GM12874 (cell line): ENCODE results near the gene PPCDC.

Experiments
- TF ChIP-seq, protein P1 (sequence below): IDR thresholded peaks from 2 replicates; pipeline ENCODE4 v1.5.1; 2011; ENCODE audit warnings: low read depth, mild to moderate bottlenecking, control low read depth, low read length, moderate library complexity; ENCODE audit not compliant: insufficient read depth

The PPCDC gene

DNA sequence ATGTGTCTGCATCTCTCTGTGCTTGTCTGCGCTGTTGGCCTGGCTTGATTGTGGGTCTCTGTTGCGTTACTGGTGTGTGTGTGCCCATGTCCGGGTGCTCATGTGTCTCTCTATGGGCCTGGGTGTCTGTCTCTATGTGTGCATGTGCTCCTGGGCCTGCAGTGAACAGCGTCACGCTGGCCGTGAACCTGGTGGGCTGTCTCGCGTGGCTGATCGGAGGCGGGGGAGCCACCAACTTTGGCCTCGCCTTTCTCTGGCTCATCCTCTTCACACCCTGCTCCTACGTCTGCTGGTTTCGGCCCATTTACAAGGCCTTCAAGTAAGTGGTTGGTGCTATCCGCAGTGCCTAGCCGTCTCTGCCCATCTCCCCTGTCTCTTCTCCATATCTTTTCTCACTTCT lies 7.0 kb upstream of the PPCDC start:
- TF ChIP-seq, protein P1, sequence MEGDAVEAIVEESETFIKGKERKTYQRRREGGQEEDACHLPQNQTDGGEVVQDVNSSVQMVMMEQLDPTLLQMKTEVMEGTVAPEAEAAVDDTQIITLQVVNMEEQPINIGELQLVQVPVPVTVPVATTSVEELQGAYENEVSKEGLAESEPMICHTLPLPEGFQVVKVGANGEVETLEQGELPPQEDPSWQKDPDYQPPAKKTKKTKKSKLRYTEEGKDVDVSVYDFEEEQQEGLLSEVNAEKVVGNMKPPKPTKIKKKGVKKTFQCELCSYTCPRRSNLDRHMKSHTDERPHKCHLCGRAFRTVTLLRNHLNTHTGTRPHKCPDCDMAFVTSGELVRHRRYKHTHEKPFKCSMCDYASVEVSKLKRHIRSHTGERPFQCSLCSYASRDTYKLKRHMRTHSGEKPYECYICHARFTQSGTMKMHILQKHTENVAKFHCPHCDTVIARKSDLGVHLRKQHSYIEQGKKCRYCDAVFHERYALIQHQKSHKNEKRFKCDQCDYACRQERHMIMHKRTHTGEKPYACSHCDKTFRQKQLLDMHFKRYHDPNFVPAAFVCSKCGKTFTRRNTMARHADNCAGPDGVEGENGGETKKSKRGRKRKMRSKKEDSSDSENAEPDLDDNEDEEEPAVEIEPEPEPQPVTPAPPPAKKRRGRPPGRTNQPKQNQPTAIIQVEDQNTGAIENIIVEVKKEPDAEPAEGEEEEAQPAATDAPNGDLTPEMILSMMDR: no peak

DNA sequence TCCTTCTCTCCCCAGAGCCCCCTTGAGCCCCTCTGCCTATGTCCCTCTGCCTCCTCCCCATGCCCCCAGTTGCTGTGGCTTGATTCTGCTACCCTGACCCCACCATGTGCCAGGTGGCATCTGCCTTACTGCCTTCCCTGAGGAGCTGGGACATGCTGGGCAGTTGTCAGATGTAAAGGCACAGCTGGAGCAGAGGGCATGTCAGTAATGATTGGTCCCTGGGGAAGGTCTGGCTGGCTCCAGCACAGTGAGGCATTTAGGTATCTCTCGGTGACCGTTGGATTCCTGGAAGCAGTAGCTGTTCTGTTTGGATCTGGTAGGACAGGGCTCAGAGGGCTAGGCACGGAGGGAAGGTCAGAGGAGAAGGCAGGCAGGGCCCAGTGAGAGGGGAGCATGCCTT lies 3.5 kb upstream of the PPCDC start:
- TF ChIP-seq, protein P1: no peak

DNA sequence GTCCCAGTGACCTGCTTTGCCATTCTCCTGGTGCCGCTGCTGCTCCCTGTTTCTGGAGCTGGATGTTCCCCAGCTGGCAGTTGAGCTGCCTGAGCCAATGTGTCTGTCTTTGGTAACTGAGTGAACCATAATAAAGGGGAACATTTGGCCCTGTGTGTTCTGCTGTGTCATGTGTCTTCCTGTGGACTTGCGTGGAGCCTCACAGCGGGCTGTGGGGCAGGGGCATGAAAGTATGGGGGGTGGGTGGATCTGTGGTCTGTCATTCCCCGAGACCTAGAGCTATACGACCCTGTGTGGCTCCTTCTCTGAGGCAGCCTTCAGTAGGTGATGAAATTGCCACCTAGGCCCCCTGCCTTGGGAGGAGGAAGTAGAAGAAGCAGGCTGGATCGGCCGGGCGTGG lies 2.0 kb upstream of the PPCDC start:
- TF ChIP-seq, protein P1: no peak

DNA sequence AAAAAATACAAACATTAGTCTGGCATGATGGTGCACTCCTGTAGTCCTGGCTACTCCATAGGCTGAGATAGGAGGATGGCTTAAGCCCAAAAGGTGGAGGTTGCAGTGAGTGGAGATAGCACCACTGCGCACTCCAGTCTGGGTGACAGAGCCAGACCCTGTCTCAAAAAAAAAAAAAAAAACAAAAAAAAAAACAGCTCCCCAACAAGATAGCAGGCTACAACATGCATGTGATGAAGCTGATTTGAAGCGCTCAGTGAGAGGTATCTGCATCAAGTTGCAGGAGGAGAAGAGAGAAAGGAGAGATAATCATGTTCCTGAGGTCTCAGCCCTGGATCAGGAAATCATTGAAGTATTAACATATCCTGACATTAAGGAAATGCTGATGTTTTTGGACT lies 608 bp upstream of the PPCDC start:
- TF ChIP-seq, protein P1: no peak

DNA sequence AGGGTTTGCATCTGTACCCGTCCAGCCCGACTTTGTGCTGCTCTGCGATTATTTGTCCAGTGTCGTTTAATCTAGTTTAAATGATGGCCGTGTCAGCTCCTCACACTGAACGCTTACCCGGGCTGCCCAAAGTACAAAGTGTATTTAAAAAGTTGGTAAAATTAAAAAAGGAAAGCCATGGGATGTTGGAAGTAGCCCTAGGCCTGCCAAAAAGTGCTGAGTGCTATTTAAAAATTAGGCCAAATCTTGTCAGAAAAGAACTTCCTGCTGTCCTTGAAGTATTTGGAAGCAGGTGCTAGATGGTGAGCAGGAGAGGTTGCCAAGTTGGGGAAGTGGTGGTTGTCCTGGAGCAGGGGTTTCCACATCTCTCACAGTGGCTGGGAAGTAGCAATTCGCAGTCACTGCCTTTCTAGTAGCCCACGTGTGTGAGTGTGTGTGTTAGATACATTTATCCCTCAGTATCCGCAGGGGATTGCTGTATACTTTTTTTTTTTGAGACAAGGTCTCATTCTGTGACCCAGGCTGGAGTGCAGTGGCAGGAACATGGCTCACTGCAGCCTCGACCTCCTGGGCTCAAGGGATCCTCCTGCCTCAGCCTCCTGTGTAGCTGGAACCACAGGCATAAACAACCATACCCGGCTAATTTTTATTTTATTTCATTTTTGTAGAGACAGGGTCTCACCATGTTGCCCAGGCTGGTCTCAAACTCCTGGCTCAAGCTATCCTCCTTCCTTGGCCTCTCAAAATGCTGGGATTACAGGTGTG lies 664 bp downstream of the PPCDC start:
- TF ChIP-seq, protein P1: no peak

DNA sequence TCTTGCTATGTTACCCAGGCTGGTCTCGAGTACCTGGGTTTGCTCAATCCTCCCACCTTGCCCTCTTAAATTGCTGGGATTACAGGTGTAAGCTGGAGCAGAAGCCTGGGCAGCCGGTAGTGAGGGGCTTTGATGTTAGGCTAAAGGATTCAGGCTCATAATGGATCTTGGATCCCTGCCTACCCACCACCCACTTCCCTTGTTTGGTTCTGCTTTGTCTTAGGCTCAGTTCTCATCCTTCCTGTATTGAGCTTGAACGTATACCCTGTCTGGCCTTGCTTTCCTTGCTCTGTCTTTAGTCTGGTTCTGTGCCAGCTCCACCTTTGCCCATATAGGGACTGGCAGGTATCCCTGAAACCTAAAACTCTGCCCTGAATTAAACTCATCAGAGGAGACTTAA lies 1.7 kb downstream of the PPCDC start:
- TF ChIP-seq, protein P1: no peak

DNA sequence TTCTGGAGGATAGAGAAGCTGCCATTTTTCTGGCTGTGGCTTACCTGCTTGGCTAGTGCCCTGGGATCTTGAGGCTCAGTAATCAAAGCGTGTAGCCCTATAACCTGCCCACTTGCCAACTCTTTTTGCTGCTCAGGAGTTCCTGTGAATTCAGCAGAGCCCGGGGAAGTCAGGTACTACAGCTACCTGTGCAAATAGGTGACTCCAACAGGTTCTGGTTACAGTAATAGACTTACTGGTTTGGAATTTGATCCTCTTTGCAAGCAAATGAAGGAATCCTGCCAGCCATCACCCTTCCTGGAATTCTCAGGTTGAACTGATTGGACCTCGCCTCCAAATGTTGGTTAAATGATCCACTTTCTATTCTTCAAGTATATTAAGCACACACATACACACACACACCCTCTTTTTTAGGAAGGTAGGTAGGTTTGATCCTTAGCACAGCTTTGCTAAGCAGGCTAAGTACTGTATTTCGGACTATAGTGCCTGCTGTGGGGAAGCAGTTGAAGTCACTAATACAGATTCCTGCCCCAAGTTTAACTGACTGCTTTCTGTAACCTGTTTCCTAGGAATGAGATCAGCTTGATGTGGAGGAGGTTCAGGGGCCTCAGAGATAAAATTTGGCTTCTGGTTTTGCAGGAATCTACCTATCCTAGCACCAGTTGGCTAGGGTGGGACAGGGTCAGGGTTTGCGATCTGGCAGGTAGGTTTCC lies 2.3 kb downstream of the PPCDC start:
- TF ChIP-seq, protein P1: no peak
